ENCODE measurements around the gene PDSS2. TPM values are rescaled to one million over a fixed set of nuclear protein-coding genes. Genes with fewer than 3 reads are reported as not detected.

The PDSS2 gene
- total and polyA plus RNA-seq, 4 donors: 10.5 to 20.9 (median 16.0) TPM

DNA sequence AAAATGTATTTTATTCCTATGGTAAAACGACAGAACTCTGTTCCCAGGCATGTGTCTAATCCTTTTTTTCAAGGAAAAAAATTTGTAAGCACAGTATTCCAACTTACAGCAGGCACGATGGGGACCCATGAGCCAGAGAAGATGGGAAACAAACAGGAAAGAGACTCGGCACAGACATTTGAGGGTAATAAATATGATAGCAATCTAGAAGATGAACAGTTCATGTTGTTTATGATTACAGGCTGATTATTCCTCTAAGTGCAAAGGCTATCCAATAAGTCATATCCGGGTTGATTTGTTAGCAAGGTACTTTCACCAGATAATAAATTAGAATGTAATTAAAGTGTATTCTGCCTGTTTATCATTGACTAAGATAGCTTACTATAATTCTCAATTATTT lies 43.2 kb downstream of the PDSS2 start (continued):
- TF ChIP-seq, protein P1, sequence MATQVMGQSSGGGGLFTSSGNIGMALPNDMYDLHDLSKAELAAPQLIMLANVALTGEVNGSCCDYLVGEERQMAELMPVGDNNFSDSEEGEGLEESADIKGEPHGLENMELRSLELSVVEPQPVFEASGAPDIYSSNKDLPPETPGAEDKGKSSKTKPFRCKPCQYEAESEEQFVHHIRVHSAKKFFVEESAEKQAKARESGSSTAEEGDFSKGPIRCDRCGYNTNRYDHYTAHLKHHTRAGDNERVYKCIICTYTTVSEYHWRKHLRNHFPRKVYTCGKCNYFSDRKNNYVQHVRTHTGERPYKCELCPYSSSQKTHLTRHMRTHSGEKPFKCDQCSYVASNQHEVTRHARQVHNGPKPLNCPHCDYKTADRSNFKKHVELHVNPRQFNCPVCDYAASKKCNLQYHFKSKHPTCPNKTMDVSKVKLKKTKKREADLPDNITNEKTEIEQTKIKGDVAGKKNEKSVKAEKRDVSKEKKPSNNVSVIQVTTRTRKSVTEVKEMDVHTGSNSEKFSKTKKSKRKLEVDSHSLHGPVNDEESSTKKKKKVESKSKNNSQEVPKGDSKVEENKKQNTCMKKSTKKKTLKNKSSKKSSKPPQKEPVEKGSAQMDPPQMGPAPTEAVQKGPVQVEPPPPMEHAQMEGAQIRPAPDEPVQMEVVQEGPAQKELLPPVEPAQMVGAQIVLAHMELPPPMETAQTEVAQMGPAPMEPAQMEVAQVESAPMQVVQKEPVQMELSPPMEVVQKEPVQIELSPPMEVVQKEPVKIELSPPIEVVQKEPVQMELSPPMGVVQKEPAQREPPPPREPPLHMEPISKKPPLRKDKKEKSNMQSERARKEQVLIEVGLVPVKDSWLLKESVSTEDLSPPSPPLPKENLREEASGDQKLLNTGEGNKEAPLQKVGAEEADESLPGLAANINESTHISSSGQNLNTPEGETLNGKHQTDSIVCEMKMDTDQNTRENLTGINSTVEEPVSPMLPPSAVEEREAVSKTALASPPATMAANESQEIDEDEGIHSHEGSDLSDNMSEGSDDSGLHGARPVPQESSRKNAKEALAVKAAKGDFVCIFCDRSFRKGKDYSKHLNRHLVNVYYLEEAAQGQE (IDR thresholded peaks at IDR 0.05): no peak

GRCh38 chr6:107413966-107414645 lies 45.3 kb downstream of the PDSS2 start:
- no peak for DNase-seq (ENCODE audit: low spot score)
- no peaks in the 10 kb centered on the region for H3K4me1 ChIP-seq (ENCODE audit: control insufficient read depth in 4 of 4, insufficient read depth in 4 of 4, low read length in 3 of 4)
- no peaks in the 10 kb centered on the region for H3K36me3 ChIP-seq (ENCODE audit: control insufficient read depth in 4 of 4, insufficient read depth in 3 of 4, low read depth in 1 of 4, low read length in 3 of 4)
- no peaks in the 10 kb centered on the region for H3K27me3 ChIP-seq (ENCODE audit: control insufficient read depth in 4 of 4, insufficient read depth in 4 of 4, low read length in 3 of 4)
- H3K4me3 ChIP-seq (ENCODE audit: low read depth in 1 of 3, low read length in 3 of 3): no peak overlapping the region
- no peak for TF ChIP-seq FOXA1 (IDR thresholded peaks at IDR 0.05)
- peak; percentile 32 for TF ChIP-seq NR2F2 (IDR thresholded peaks at IDR 0.05)
- no peaks in the 10 kb centered on the region for H3K9me3 ChIP-seq (ENCODE audit: control insufficient read depth in 4 of 4, low read length in 3 of 4)
- no peak overlapping the region for H3K27ac ChIP-seq (ENCODE audit: low read depth in 1 of 2, low read length in 2 of 2)
- H3K9ac ChIP-seq (ENCODE audit: low read depth in 1 of 2, low read length in 2 of 2): no peak overlapping the region

GRCh38 chr6:107411161-107411560 lies 48.2 kb downstream of the PDSS2 start:
- DNase-seq (ENCODE audit: low spot score): no peak
- TF ChIP-seq, protein P1 (IDR thresholded peaks at IDR 0.05): no peak
- TF ChIP-seq NR2F2 (IDR thresholded peaks at IDR 0.05): no peak
- no peak for TF ChIP-seq ATF3 (IDR thresholded peaks at IDR 0.05)
- no peak for TF ChIP-seq RXRA (IDR thresholded peaks at IDR 0.05)
- no peak for TF ChIP-seq YY1 (IDR thresholded peaks at IDR 0.05)
- TF ChIP-seq TAF1 (conservative IDR thresholded peaks at IDR 0.05): no peak
- TF ChIP-seq GABPA (IDR thresholded peaks at IDR 0.05 in 1 of 2, conservative IDR thresholded peaks at IDR 0.05 in 1 of 2): no peak
- no peak for TF ChIP-seq FOXA2 (IDR thresholded peaks at IDR 0.05)
- no peak for TF ChIP-seq MAX (IDR thresholded peaks at IDR 0.05)
- no peak for TF ChIP-seq FOXA1 (IDR thresholded peaks at IDR 0.05)
- no peak for TF ChIP-seq HNF4G (IDR thresholded peaks at IDR 0.05)
- TF ChIP-seq, protein P2, sequence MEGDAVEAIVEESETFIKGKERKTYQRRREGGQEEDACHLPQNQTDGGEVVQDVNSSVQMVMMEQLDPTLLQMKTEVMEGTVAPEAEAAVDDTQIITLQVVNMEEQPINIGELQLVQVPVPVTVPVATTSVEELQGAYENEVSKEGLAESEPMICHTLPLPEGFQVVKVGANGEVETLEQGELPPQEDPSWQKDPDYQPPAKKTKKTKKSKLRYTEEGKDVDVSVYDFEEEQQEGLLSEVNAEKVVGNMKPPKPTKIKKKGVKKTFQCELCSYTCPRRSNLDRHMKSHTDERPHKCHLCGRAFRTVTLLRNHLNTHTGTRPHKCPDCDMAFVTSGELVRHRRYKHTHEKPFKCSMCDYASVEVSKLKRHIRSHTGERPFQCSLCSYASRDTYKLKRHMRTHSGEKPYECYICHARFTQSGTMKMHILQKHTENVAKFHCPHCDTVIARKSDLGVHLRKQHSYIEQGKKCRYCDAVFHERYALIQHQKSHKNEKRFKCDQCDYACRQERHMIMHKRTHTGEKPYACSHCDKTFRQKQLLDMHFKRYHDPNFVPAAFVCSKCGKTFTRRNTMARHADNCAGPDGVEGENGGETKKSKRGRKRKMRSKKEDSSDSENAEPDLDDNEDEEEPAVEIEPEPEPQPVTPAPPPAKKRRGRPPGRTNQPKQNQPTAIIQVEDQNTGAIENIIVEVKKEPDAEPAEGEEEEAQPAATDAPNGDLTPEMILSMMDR (IDR thresholded peaks at IDR 0.05; ENCODE audit: low read depth, low read length, missing input control): no peak
- TF ChIP-seq ZBTB33 (IDR thresholded peaks at IDR 0.05): no peak
- no peak for TF ChIP-seq SP1 (IDR thresholded peaks at IDR 0.05)
- Histone ChIP-seq H3K27me3 (ENCODE audit: control insufficient read depth in 4 of 4, insufficient read depth in 4 of 4, low read length in 3 of 4) (no peaks in the 10 kb centered on the region), H3K4me1 (ENCODE audit: control insufficient read depth in 4 of 4, insufficient read depth in 4 of 4, low read length in 3 of 4) (no peaks in the 10 kb centered on the region), H3K9ac (ENCODE audit: low read depth in 1 of 2, low read length in 2 of 2) (no peak overlapping the region), H3K4me3 (ENCODE audit: low read depth in 1 of 3, low read length in 3 of 3) (no peak overlapping the region), H3K27ac (ENCODE audit: low read depth in 1 of 2, low read length in 2 of 2) (no peak overlapping the region), H3K36me3 (ENCODE audit: control insufficient read depth in 4 of 4, insufficient read depth in 3 of 4, low read depth in 1 of 4, low read length in 3 of 4) (no peaks in the 10 kb centered on the region), H3K9me3 (ENCODE audit: control insufficient read depth in 4 of 4, low read length in 3 of 4) (no peaks in the 10 kb centered on the region)
- 98% methylated on average over 3 of the region's 3 CpGs for WGBS
